ENCODE results near the gene PTN. TPM values are rescaled to one million over a fixed set of nuclear protein-coding genes. Genes with fewer than 3 reads are reported as not detected.

Gene PTN
- total and polyA plus RNA-seq, 12 donors, result 6.6 to 23.0 (median 12.9) TPM

GRCh38 chr7:137296576-137296975 lies 47.0 kb downstream of the PTN start:
- Histone ChIP-seq H3K9me3 (no peaks in the 10 kb centered on the region), H3K4me1 (peaks cover 0 to 9% (median 0%) of the 10 kb centered on the region in 9 donors), H3K27ac (no peak overlapping the region), H3K36me3 (no peaks in the 10 kb centered on the region), H3K4me3 (no peak overlapping the region), H3K27me3 (no peaks in the 10 kb centered on the region)
- DNase-seq (no peak), ATAC-seq (no peak)
- WGBS, 2 donors, result 66 to 70% methylated on average over 2 of the region's 2 CpGs
- no peak for TF ChIP-seq CTCF (IDR thresholded peaks at IDR 0.05)
- intact Hi-C loops (cut with DNase I), result loop anchor here in 1 of 10 donors (2.0 kb wide), 1 partner anchor 14 kb away; no protein-coding TSS in a partner anchor

GRCh38 chr7:137295739-137296324 lies 47.7 kb downstream of the PTN start:
- Histone ChIP-seq H3K27ac (no peak overlapping the region), H3K27me3 (no peaks in the 10 kb centered on the region), H3K36me3 (no peaks in the 10 kb centered on the region), H3K9me3 (no peaks in the 10 kb centered on the region), H3K4me3 (no peak overlapping the region), H3K4me1 (peaks cover 0 to 9% (median 0%) of the 10 kb centered on the region in 9 donors)
- intact Hi-C loops (cut with DNase I), result loop anchor here in 1 of 10 donors (2.0 kb wide), 1 partner anchor 13 kb away; no protein-coding TSS in a partner anchor
- no peak for TF ChIP-seq CTCF (IDR thresholded peaks at IDR 0.05)
- ATAC-seq (no peak), DNase-seq (no peak)
- 70 to 75% methylated on average over 2 of the region's 2 CpGs for WGBS, 2 donors

GRCh38 chr7:137289101-137289500 lies 54.4 kb downstream of the PTN start:
- DNase-seq (no peak), ATAC-seq (no peak)
- H3K9me3 ChIP-seq, result no peaks in the 10 kb centered on the region
- H3K36me3 ChIP-seq, result no peaks in the 10 kb centered on the region
- intact Hi-C loops (cut with DNase I), result no loop called here
- H3K4me3 ChIP-seq, result no peak overlapping the region
- no peak overlapping the region for H3K27ac ChIP-seq
- no peak for TF ChIP-seq CTCF (IDR thresholded peaks at IDR 0.05)
- no peaks in the 10 kb centered on the region for H3K27me3 ChIP-seq
- no peaks in the 10 kb centered on the region for H3K4me1 ChIP-seq
- WGBS, 2 donors, result 67 to 69% methylated on average over 4 of the region's 4 CpGs

GRCh38 chr7:137287651-137288258 lies 55.8 kb downstream of the PTN start:
- Histone ChIP-seq H3K27ac (no peak overlapping the region), H3K4me3 (no peak overlapping the region), H3K4me1 (no peaks in the 10 kb centered on the region), H3K36me3 (no peaks in the 10 kb centered on the region), H3K27me3 (no peaks in the 10 kb centered on the region), H3K9me3 (no peaks in the 10 kb centered on the region)
- DNase-seq (no peak), ATAC-seq (no peak)
- intact Hi-C loops (cut with DNase I), result no loop called here
- peak in 1 of 9 donors; percentile 19 for TF ChIP-seq CTCF (IDR thresholded peaks at IDR 0.05)
- 78 to 83% methylated on average over 3 of the region's 3 CpGs for WGBS, 2 donors

Measured in heart right ventricle (tissue), 16 donors.